Measurements from ENCODE around the gene FEM1A. TPM values are rescaled to one million over a fixed set of nuclear protein-coding genes. Genes with fewer than 3 reads are reported as not detected.

Gene FEM1A
- total RNA-seq, 1 donor = 8.8 TPM

DNA sequence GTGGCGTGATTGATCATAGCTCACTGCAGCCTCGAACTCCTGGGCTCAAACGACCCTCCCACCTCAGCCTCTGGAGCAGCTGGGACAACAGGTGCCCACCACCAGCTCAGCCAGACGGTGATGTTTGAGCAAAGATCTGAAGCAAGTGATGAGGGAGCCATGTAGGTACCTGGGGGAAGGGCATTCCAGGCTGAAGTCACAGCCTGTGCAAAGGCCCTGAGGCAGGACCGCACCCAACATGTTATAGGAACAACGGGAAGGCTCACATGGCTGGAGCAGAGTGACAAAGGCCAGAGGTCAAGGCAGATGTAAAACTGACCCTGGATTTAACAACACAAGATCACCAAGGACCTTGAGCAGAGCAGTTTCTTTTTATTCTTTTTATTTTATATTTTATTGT is 14.8 kb downstream of the FEM1A start:
- no peak for DNase-seq (ENCODE audit: low read depth)
- TF ChIP-seq, protein P1, sequence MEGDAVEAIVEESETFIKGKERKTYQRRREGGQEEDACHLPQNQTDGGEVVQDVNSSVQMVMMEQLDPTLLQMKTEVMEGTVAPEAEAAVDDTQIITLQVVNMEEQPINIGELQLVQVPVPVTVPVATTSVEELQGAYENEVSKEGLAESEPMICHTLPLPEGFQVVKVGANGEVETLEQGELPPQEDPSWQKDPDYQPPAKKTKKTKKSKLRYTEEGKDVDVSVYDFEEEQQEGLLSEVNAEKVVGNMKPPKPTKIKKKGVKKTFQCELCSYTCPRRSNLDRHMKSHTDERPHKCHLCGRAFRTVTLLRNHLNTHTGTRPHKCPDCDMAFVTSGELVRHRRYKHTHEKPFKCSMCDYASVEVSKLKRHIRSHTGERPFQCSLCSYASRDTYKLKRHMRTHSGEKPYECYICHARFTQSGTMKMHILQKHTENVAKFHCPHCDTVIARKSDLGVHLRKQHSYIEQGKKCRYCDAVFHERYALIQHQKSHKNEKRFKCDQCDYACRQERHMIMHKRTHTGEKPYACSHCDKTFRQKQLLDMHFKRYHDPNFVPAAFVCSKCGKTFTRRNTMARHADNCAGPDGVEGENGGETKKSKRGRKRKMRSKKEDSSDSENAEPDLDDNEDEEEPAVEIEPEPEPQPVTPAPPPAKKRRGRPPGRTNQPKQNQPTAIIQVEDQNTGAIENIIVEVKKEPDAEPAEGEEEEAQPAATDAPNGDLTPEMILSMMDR (IDR thresholded peaks at IDR 0.05; ENCODE audit: insufficient read depth, low read length) = no peak
- no peak overlapping the region for H3K4me3 ChIP-seq (ENCODE audit: low read depth, low read length)

DNA sequence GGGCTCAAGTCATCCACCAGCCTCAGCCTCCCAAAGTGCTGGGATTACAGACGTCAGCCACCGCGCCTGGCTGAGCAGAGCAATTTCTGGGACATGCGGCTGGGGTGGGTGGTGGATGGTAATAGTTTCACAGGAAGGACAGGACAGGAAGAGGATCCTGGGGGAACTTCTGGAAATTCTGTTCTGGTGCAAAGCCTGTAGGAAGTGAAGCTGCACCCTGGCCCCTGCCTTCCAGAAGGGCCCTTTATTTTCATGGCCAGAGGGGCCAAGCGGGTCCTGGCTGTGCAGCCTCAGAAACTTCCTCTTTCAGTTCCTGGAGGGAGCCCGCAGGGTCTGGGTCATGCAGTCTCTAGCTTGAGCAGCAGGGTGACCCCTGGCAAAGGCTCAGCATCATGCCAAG is 15.7 kb downstream of the FEM1A start:
- no peak overlapping the region for H3K4me3 ChIP-seq (ENCODE audit: low read depth, low read length)
- DNase-seq (ENCODE audit: low read depth) = no peak
- TF ChIP-seq, protein P1 (IDR thresholded peaks at IDR 0.05; ENCODE audit: insufficient read depth, low read length) = no peak

DNA sequence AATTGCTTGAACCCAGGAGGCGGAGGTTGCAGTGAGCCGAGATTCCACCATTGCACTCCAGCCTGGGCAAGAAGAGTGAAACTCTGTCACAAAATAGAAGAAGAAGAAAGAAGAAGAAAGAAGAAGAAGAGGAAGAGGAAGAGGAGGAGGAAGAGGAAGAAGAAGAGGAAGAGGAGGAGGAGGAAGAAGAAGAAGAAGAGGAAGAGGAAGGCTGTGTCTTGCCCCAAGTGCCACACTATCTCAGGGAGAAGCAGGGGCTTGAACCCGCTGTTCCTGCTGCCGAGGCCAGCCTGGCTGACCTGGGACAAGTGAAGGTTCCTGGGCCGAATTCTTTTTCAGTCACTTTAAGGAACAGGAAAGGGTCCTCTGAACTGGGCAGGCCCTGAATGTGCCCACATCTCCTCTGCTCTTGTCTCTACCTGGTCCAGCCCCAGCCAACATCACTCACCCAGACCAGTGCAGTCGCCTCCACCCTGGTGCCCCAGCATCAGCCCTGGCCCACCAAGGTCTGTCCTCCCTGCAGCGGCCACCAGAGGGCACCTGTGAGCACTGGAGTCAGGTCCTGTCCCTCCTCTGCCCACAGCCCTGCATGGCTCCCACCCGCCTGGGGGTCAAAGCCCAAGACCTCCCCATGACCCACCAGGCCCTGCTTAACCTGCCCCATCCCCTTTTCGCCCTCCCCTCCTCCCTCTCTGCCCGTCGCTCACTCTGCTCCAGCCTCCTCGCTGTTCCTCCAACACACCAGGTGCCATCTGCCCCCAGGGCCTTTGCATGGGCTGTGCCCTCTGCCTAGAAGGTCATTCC is 20.0 kb downstream of the FEM1A start:
- DNase-seq (ENCODE audit: low read depth) = peak; percentile 59
- H3K4me3 ChIP-seq (ENCODE audit: low read depth, low read length) = no peak overlapping the region
- TF ChIP-seq, protein P1 (IDR thresholded peaks at IDR 0.05; ENCODE audit: insufficient read depth, low read length) = peak; percentile 84

DNA sequence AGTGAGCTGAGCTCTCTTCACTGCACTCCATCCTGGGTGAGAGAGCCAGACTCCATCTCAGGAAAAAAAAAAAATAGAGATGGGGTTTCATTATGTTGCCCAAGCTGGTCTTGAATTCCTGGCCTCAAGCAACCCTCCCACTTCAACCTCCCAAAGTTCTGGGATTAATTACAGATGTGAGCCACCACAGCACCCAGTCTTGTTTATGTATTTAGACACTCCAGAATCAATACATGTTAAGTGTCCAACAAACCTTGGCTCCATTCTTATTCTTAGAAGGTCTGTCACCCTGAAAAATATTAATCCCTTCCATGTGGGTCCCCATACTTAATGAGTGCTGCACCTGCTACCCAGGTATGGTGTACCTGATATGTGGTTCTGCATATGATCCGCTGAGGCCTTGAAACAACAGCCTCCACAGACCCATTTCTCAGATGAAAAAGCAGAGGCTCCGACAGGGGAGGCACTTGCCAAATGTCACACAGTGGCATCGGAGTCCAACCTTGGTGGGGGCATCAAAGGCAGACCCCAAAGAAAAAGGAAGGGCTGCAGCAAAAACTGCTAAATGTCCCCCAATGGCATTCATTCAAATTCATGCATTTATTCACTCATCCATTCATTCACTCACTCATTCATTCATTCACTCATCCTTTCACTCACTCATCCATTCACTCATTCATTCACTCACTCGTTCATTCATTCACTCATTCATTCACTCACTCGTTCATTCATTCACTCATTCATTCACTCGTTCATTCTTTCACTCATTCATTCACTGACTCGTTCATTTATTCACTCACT is 23.3 kb downstream of the FEM1A start:
- peak; percentile 71 for DNase-seq (ENCODE audit: low read depth)
- TF ChIP-seq, protein P1 (IDR thresholded peaks at IDR 0.05; ENCODE audit: insufficient read depth, low read length) = no peak
- H3K4me3 ChIP-seq (ENCODE audit: low read depth, low read length) = no peak overlapping the region

DNA sequence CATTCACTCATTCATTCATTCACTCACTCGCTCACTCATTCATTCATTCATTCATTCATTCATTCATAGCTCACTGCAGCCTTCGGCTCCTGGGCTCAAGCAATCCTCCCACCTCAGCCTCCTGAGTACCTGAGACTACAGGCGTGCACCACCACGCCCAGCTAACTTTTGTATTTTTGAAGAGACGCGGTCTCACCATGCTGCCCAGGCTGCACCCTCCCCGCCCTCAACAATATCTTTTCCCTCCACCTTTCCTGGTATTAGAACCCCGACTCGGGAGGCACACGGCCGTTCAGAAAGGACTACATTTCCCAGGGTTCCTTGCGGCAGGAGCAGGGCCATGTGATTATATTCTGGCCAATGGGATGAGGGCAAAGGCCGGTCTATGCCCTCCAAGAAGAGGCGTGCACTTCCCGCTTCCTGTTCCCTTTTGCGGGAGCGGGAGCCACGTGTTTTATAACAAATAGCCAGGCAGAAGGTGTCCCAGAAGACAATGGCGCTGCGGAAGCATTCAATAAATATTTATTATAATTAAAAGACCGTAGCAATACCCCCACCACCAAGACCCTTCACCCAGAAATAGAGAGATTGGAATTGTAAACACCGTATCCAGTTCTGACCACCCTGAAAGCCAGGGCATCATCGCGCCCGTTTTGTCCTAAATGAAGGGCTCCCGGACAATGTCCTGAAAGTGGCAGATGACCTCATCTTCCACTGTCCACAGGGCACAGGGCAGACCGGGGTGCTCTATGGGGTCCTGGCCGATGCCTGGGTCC is 24.1 kb downstream of the FEM1A start:
- H3K4me3 ChIP-seq (ENCODE audit: low read depth, low read length) = no peak overlapping the region
- TF ChIP-seq, protein P1 (IDR thresholded peaks at IDR 0.05; ENCODE audit: insufficient read depth, low read length) = no peak
- DNase-seq (ENCODE audit: low read depth) = peak; percentile 93

DNA sequence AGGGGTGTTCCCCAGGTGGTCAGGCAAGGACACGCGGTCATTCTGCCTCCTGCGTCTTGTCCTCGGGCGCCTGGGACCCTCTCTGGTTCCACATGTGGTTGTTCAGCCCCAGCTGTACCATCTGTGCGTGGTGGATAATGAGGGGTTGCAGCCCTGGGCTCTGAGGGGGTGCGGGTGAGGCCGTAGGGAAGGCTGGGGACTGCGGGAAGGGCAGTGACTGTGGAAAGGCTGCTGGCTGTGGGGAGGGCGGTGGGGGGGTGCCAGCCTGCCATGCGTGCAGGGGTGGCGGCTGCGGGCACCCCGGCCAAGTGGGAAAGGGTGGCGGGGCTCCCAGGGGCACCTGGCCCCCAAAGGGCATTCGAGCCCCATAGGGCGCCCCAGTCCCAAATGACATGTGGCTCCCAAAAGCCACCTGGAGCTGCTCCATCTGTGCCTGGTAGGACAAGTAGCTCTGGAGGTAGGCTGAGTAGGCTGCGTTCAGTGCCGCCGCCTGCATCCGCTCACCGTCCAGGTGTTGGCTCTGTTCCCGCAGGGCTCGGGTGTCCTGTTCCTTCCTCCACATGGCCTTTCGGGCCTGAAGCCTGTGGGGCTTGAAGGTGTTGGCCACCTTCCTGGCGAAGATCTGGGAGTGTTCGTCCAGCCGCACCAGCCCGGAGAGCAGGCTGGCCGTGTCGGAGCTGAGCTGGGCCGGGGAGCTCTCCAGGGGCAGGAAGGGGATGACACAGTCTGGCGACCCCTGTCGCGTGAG is 24.8 kb downstream of the FEM1A start:
- H3K4me3 ChIP-seq (ENCODE audit: low read depth, low read length) = no peak overlapping the region
- TF ChIP-seq, protein P1 (IDR thresholded peaks at IDR 0.05; ENCODE audit: insufficient read depth, low read length) = no peak
- no peak for DNase-seq (ENCODE audit: low read depth)

Measured in fibroblast of the aortic adventitia (primary cell).